ENCODE measurements around the gene C1QTNF6. TPM values are rescaled to one million over a fixed set of nuclear protein-coding genes. Genes with fewer than 3 reads are reported as not detected.

C1QTNF6 gene
- total RNA-seq, 1 experiment from 2014 or later: 7.4 TPM

DNA sequence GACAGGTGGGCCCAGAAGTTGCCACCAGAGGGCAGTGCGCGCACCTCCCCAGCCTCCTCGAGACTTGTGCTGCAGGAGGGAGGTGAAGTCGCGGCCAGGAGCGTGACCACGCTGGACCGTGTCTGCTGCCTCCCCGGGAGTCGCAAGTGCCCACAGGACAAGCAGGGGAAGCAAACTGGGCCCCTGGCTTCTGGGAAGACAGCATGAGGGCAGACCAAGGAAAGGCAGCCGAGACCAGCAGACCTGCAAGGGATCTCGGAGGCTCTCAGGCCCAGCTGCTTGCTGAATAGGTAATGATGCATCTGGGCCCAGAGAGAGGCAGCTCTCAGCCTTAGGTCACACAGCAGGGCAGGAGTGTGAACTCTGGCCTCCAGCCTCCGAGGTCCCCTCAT lies 21.4 kb downstream of the C1QTNF6 start:
- TF ChIP-seq, protein P1, sequence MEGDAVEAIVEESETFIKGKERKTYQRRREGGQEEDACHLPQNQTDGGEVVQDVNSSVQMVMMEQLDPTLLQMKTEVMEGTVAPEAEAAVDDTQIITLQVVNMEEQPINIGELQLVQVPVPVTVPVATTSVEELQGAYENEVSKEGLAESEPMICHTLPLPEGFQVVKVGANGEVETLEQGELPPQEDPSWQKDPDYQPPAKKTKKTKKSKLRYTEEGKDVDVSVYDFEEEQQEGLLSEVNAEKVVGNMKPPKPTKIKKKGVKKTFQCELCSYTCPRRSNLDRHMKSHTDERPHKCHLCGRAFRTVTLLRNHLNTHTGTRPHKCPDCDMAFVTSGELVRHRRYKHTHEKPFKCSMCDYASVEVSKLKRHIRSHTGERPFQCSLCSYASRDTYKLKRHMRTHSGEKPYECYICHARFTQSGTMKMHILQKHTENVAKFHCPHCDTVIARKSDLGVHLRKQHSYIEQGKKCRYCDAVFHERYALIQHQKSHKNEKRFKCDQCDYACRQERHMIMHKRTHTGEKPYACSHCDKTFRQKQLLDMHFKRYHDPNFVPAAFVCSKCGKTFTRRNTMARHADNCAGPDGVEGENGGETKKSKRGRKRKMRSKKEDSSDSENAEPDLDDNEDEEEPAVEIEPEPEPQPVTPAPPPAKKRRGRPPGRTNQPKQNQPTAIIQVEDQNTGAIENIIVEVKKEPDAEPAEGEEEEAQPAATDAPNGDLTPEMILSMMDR (IDR thresholded peaks at IDR 0.05; ENCODE audit: insufficient read depth in 1 of 2, low read depth in 1 of 2, low read length in 1 of 2, severe bottlenecking in 1 of 2, unreplicated experiment in 1 of 2): peak; percentile 75 to 86
- intact Hi-C loops (cut with micrococcal nuclease; ENCODE audit: unreplicated experiment): loop anchor here (1.0 to 2.0 kb wide), 3 partner anchors 33 to 291 kb away; no protein-coding TSS in a partner anchor
- CTCF ChIA-PET: interaction anchor here (0.6 to 2.6 kb wide), 3 partner anchors 33 to 78 kb away, joined by 3 to 8 read pairs (median 3); partner anchors contain the start of gene RAC2
- peak; percentile 79 to 80 for DNase-seq
- H3K27ac Mint-ChIP-seq (ENCODE audit: unreplicated experiment): no peak overlapping the region
- no peaks in the 10 kb centered on the region for H3K36me3 ChIP-seq (ENCODE audit: control insufficient read depth, insufficient read depth, low read length)
- peaks cover 6% of the 10 kb centered on the region; the same call in 1 of the 2 replicates for H3K4me1 ChIP-seq
- H3K27me3 ChIP-seq (replicated peaks; ENCODE audit: control insufficient read depth, insufficient read depth, low read length): no peaks in the 10 kb centered on the region
- no peaks in the 10 kb centered on the region for H3K9me3 Mint-ChIP-seq (ENCODE audit: unreplicated experiment)
- BruUV-seq (replicated peaks): no TSS peak
- no peaks in the 10 kb centered on the region for H3K4me1 Mint-ChIP-seq (ENCODE audit: low read depth, unreplicated experiment)
- H3K27me3 Mint-ChIP-seq (ENCODE audit: insufficient read depth, unreplicated experiment): no peaks in the 10 kb centered on the region
- no peak overlapping the region for H3K4me3 Mint-ChIP-seq (ENCODE audit: unreplicated experiment)
- no peaks in the 10 kb centered on the region for H3K9me3 ChIP-seq
- H3K4me3 ChIP-seq (ENCODE audit: low read depth, low read length): no peak overlapping the region
- H3K36me3 Mint-ChIP-seq (ENCODE audit: insufficient read depth, unreplicated experiment): no peaks in the 10 kb centered on the region
- POLR2A ChIA-PET: no interaction called here

DNA sequence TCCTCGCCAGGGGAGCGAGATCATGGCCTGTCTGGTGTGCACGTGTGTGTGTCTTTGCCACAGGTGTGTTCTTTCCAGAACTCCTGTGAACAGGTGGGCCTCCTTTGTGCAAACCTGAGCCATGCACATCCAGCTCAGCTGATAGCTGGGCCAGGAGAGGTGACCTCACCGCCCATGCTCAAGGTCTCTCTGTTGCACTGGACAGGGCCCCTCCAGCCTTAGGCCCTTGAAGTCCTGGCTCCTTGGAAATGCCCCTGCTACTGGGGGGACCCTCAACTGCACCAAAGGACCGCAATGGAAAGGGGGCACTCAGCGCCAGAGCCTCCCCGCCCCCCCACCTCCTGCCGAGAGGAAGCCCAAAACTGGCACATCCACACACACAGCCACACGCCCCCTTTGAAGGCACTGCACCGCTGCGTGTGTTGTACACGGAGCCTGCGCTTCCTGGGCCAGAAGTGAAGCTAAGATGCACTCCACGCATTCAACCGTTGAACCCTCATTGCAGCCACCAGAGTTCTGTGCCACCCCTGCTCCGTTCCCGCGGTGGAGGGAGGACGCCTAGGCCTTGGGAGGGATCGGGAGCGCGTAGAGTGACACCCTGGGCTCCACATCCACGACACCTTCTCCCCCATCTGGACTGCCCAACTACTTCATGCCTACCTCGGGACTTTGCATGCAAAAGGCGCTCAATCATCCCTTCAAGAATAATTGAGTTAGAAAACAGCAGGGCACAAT lies 21.9 kb downstream of the C1QTNF6 start:
- Mint-ChIP-seq H3K27ac (ENCODE audit: unreplicated experiment) (no peak overlapping the region), H3K9me3 (ENCODE audit: unreplicated experiment) (no peaks in the 10 kb centered on the region), H3K4me3 (ENCODE audit: unreplicated experiment) (no peak overlapping the region), H3K27me3 (ENCODE audit: insufficient read depth, unreplicated experiment) (no peaks in the 10 kb centered on the region), H3K36me3 (ENCODE audit: insufficient read depth, unreplicated experiment) (no peaks in the 10 kb centered on the region), H3K4me1 (ENCODE audit: low read depth, unreplicated experiment) (no peaks in the 10 kb centered on the region)
- intact Hi-C loops (cut with micrococcal nuclease; ENCODE audit: unreplicated experiment): loop anchor here (1.0 to 2.0 kb wide), 3 partner anchors 33 to 291 kb away; no protein-coding TSS in a partner anchor
- no peak for DNase-seq
- Histone ChIP-seq H3K27me3 (replicated peaks; ENCODE audit: control insufficient read depth, insufficient read depth, low read length) (no peaks in the 10 kb centered on the region), H3K36me3 (ENCODE audit: control insufficient read depth, insufficient read depth, low read length) (no peaks in the 10 kb centered on the region), H3K4me1 (peaks cover 6% of the 10 kb centered on the region; the same call in 1 of the 2 replicates), H3K4me3 (ENCODE audit: low read depth, low read length) (no peak overlapping the region), H3K9me3 (peaks cover 3% of the 10 kb centered on the region)
- ChIA-PET CTCF (interaction anchor here (0.6 to 2.6 kb wide), 3 partner anchors 33 to 78 kb away, joined by 3 to 8 read pairs (median 3); partner anchors contain the start of gene RAC2), POLR2A (no interaction called here)
- TF ChIP-seq, protein P1 (IDR thresholded peaks at IDR 0.05; ENCODE audit: insufficient read depth in 1 of 2, low read depth in 1 of 2, low read length in 1 of 2, severe bottlenecking in 1 of 2, unreplicated experiment in 1 of 2): no peak
- BruUV-seq (replicated peaks): no TSS peak

DNA sequence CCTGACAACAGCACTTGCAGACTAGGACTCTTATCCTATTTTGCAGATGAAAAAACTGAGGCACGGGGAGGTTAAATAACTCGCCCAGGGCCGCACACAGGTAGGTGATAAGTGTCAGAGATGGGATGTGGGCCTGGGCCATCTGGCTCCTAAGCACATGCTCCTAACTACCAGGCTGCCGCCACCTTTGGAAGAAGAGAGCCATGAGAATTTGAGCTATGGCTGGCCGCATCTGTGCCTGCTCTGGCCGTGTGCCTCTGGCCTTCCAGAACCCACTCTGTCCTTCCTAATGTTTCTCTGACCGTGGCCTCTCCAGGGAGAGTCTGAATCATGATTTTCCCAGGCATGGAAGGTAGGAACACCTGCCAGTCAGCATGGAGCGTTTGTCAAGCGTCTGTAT lies 23.0 kb downstream of the C1QTNF6 start:
- no peaks in the 10 kb centered on the region for H3K27me3 Mint-ChIP-seq (ENCODE audit: insufficient read depth, unreplicated experiment)
- ChIA-PET CTCF (interaction anchor here (2.6 kb wide), 1 partner anchor 34 kb away, joined by 8 read pairs; no protein-coding TSS in a partner anchor), POLR2A (no interaction called here)
- H3K4me1 Mint-ChIP-seq (ENCODE audit: low read depth, unreplicated experiment): no peaks in the 10 kb centered on the region
- no TSS peak for BruUV-seq (replicated peaks)
- TF ChIP-seq, protein P1 (IDR thresholded peaks at IDR 0.05; ENCODE audit: insufficient read depth in 1 of 2, low read depth in 1 of 2, low read length in 1 of 2, severe bottlenecking in 1 of 2, unreplicated experiment in 1 of 2): no peak
- no peak overlapping the region for H3K4me3 Mint-ChIP-seq (ENCODE audit: unreplicated experiment)
- H3K27me3 ChIP-seq (replicated peaks; ENCODE audit: control insufficient read depth, insufficient read depth, low read length): no peaks in the 10 kb centered on the region
- no peak overlapping the region for H3K27ac Mint-ChIP-seq (ENCODE audit: unreplicated experiment)
- H3K4me1 ChIP-seq: peaks cover 6% of the 10 kb centered on the region; the same call in 1 of the 2 replicates
- no peak for DNase-seq
- no peaks in the 10 kb centered on the region for H3K9me3 Mint-ChIP-seq (ENCODE audit: unreplicated experiment)
- intact Hi-C loops (cut with micrococcal nuclease; ENCODE audit: unreplicated experiment): no loop called here
- H3K36me3 Mint-ChIP-seq (ENCODE audit: insufficient read depth, unreplicated experiment): no peaks in the 10 kb centered on the region
- no peak overlapping the region for H3K4me3 ChIP-seq (ENCODE audit: low read depth, low read length)
- no peaks in the 10 kb centered on the region for H3K36me3 ChIP-seq (ENCODE audit: control insufficient read depth, insufficient read depth, low read length)
- H3K9me3 ChIP-seq: peaks cover 7% of the 10 kb centered on the region
